Neural progenitor cell (in vitro differentiated cells): ENCODE data around the gene FAM227A.

Source experiments
- CTCF ChIP-seq: fragments of 200-600 bp; sonication (generic); IDR thresholded peaks from 2 replicates; pipeline ENCODE4 v1.5.1; 2017; ENCODE audit warnings: antibody characterized with exemption, mild to moderate bottlenecking
- EZH2 ChIP-seq: fragments of 200-600 bp; sonication (generic); IDR thresholded peaks from 2 replicates; pipeline ENCODE4 v1.6.1; 2017; ENCODE audit warnings: antibody characterized with exemption, mild to moderate bottlenecking, moderate library complexity
- EZH2phosphoT487 ChIP-seq: fragments of 200-600 bp; sonication (generic); IDR thresholded peaks from 2 replicates; pipeline ENCODE4 v1.6.1; 2017; ENCODE audit warnings: antibody characterized with exemption

- no peak for TF ChIP-seq CTCF
- TF ChIP-seq EZH2: no peak
- TF ChIP-seq EZH2phosphoT487: no peak
Measured at GRCh38 chr22:38629108-38629507, 27.1 kb downstream of the FAM227A start.
